ENCODE measurements around the gene ZNF831.

DNA sequence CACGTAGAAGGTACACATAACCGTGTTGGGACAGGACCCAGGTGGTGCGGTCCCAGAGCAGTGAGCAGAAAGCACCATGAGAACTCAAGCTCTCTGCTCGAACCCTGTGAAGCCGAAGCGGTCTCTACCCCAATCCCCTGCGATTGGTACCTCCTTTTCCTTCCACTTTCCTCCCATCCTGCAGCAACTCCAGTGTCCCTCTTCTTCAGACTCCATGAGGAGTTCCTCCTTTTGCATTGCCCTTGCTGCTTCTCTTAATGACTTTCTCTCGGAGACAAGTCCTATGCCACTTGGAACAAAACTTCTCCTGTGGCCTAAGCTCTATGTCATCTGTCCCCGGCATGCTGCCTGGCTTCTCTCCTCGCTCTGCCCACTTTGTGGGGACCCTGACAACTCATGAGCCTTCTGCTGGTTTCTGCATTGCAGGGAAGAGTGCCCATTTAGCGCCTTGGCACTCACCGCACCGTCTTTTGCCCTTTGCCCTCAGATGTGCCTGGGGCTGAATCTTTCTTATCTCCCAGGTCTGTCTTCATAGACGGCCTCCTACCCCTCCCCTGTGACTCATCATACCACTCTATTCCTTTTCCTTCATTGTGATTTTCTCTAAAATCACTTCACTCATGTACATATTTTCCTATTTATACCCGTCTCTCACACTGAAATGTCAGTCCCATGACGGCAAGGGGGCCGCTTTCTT is 9.2 kb upstream of the ZNF831 start:
- TF ChIP-seq POLR2AphosphoS5 (IDR thresholded peaks at IDR 0.05; ENCODE audit: low read depth, low read length) (no peak), ELF1 (IDR thresholded peaks at IDR 0.05; ENCODE audit: borderline replicate concordance, low read depth) (no peak), POLR2A (IDR thresholded peaks at IDR 0.05; ENCODE audit: borderline replicate concordance, extremely low read depth, insufficient read depth, insufficient read length) (no peak)
- TF ChIP-seq, protein P1, sequence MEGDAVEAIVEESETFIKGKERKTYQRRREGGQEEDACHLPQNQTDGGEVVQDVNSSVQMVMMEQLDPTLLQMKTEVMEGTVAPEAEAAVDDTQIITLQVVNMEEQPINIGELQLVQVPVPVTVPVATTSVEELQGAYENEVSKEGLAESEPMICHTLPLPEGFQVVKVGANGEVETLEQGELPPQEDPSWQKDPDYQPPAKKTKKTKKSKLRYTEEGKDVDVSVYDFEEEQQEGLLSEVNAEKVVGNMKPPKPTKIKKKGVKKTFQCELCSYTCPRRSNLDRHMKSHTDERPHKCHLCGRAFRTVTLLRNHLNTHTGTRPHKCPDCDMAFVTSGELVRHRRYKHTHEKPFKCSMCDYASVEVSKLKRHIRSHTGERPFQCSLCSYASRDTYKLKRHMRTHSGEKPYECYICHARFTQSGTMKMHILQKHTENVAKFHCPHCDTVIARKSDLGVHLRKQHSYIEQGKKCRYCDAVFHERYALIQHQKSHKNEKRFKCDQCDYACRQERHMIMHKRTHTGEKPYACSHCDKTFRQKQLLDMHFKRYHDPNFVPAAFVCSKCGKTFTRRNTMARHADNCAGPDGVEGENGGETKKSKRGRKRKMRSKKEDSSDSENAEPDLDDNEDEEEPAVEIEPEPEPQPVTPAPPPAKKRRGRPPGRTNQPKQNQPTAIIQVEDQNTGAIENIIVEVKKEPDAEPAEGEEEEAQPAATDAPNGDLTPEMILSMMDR (IDR thresholded peaks at IDR 0.05 in 2 of 3, conservative IDR thresholded peaks at IDR 0.05 in 1 of 3; ENCODE audit: borderline replicate concordance in 1 of 3, insufficient read depth in 1 of 3, low read depth in 2 of 3, low read length in 2 of 3): no peak
